A673 (cell line): Measurements from ENCODE around the gene ZNF844. TPM values are rescaled to one million over a fixed set of nuclear protein-coding genes. Genes with fewer than 3 reads are reported as not detected.

ENCODE experiments used
- BruUV-seq: library from RNA; stranded (reverse); fragments of 400-500 nt; replicated peaks from 2 replicates; lab custom pipeline; 2021; lab: Mats Ljungman, UMichigan
- CTCF ChIA-PET: fragments of 300-600 bp; sonication (Branson Sonifier 250); formaldehyde crosslinking; loops from one replicate; lab custom pipeline; 2022; ENCODE audit warnings: antibody characterized with exemption; lab: Charles Lee
- POLR2A ChIA-PET: fragments of 300-600 bp; sonication (Branson Sonifier 250); formaldehyde crosslinking; loops from one replicate; lab custom pipeline; 2022; ENCODE audit warnings: antibody characterized with exemption; ENCODE audit not compliant: low non-redundant PET; lab: Charles Lee
- DNase-seq: peaks from one replicate; pipeline ENCODE4 v3.0.0-alpha.2; 2015; ENCODE audit warnings: low spot score
- H3K27ac ChIP-seq: fragments of 200-600 bp; sonication (generic); 2 replicates; pipeline ENCODE4 v1.5.1; 2016; ENCODE audit warnings: mixed run types, low read depth, mild to moderate bottlenecking, mixed read lengths, antibody characterized with exemption, low read length; ENCODE audit not compliant: poor library complexity, severe bottlenecking
- H3K27me3 ChIP-seq: fragments of 200-600 bp; sonication (generic); replicated peaks from 2 replicates; pipeline ENCODE4 v1.6.1; 2017; ENCODE audit warnings: mixed run types, low read depth, mild to moderate bottlenecking, mixed read lengths, antibody characterized with exemption, low read length; ENCODE audit not compliant: insufficient read depth, poor library complexity
- H3K36me3 ChIP-seq: fragments of 200-600 bp; sonication (generic); 2 replicates; pipeline ENCODE4 v1.6.1; 2016; ENCODE audit warnings: mixed run types, mild to moderate bottlenecking, mixed read lengths, antibody characterized with exemption, low read length; ENCODE audit not compliant: insufficient read depth, poor library complexity, severe bottlenecking
- H3K4me1 ChIP-seq: fragments of 200-600 bp; sonication (generic); 2 replicates; pipeline ENCODE4 v1.6.1; 2017; ENCODE audit warnings: mixed run types, mild to moderate bottlenecking, mixed read lengths, antibody characterized with exemption, low read length; ENCODE audit not compliant: insufficient read depth, poor library complexity, severe bottlenecking
- H3K4me3 ChIP-seq: fragments of 200-600 bp; sonication (generic); 2 replicates; pipeline ENCODE4 v1.5.1; 2016; ENCODE audit warnings: low read depth, mixed run types, mild to moderate bottlenecking, mixed read lengths, low read length; ENCODE audit not compliant: poor library complexity, severe bottlenecking
- H3K9me3 ChIP-seq: fragments of 200-600 bp; sonication (generic); 2 replicates; pipeline ENCODE4 v1.6.1; 2016; ENCODE audit warnings: mixed run types, low read depth, mild to moderate bottlenecking, mixed read lengths, antibody characterized with exemption, low read length; ENCODE audit not compliant: poor library complexity, severe bottlenecking
- EZH2 ChIP-seq: fragments of 200-600 bp; sonication (generic); IDR thresholded peaks from 2 replicates; pipeline ENCODE4 v1.6.1; 2017; ENCODE audit warnings: borderline replicate concordance, low read depth, mild to moderate bottlenecking, mixed read lengths, antibody characterized with exemption, low read length; ENCODE audit not compliant: poor library complexity, severe bottlenecking
- intact Hi-C: fragments of 100-400 bp; cut with micrococcal nuclease; formaldehyde crosslinking; loops from one replicate; pipeline ENCODE4 v1.10.0; 2022; ENCODE audit not compliant: unreplicated experiment
- total RNA-seq: library from RNA; stranded (reverse); gene quantifications from 2 replicates; pipeline ENCODE4 v1.2.3, GENCODE V29; 2021
- TF ChIP-seq, protein P1 (sequence below): fragments of 300-800, 200-600 bp; sonication (generic); conservative IDR thresholded peaks from 2 replicates; pipeline ENCODE4 v1.5.1; 2017; ENCODE audit warnings: low read depth, mild to moderate bottlenecking, antibody characterized with exemption, low read length, moderate library complexity, mixed read lengths

The ZNF844 gene
- total RNA-seq, 1 experiment from 2014 or later: 1.5 TPM

DNA sequence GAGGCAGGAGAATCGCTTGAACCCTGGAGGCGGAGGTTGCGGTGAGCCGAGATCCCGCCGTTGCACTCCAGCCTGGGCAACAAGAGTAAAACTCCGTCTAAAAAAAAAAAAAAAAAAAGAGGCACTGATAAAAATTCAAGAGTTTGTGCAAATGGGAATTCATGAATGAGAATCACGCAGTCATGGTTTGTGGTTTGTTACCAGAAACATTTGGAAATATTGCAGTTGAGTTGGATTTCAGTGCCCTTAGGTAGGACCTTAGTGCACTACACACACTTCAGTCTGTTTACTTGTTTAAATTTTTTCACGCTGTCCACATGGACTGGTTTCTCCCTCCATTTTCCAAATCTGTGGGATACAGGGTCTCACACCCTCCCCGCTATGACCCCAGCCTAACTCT, 28.4 kb downstream of the ZNF844 start:
- BruUV-seq: no TSS peak
- Histone ChIP-seq H3K27me3 (no peaks in the 10 kb centered on the region), H3K4me1 (peaks cover 9% of the 10 kb centered on the region), H3K36me3 (peaks cover 36% of the 10 kb centered on the region), H3K9me3 (peaks cover 8% of the 10 kb centered on the region), H3K4me3 (peak overlapping the region; percentile 89), H3K27ac (peak overlapping the region; percentile 93)
- CTCF ChIA-PET: no interaction called here
- POLR2A ChIA-PET: no interaction called here
- intact Hi-C loops: no loop called here
- DNase-seq: no peak
- no peak for TF ChIP-seq EZH2
- TF ChIP-seq, protein P1, sequence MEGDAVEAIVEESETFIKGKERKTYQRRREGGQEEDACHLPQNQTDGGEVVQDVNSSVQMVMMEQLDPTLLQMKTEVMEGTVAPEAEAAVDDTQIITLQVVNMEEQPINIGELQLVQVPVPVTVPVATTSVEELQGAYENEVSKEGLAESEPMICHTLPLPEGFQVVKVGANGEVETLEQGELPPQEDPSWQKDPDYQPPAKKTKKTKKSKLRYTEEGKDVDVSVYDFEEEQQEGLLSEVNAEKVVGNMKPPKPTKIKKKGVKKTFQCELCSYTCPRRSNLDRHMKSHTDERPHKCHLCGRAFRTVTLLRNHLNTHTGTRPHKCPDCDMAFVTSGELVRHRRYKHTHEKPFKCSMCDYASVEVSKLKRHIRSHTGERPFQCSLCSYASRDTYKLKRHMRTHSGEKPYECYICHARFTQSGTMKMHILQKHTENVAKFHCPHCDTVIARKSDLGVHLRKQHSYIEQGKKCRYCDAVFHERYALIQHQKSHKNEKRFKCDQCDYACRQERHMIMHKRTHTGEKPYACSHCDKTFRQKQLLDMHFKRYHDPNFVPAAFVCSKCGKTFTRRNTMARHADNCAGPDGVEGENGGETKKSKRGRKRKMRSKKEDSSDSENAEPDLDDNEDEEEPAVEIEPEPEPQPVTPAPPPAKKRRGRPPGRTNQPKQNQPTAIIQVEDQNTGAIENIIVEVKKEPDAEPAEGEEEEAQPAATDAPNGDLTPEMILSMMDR: no peak

DNA sequence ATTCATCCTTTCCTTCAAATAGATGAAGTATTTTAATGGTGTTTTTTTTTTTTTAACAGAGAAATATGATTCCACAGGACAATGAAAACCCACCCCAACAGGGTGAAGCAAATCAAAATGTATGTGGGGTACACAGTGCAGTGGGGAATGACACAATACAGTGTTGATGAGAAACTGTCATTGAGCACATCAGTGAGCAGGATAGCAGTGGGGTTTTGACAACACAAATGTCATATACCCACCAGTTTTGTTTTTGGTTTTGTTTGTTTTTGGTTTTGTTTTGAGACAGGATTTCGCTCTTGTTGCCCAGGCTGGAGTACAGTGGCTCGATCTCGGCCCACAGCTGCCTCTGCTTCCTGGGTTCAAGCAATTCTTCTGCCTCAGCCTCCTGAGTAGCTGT, 29.2 kb downstream of the ZNF844 start:
- peaks cover 15% of the 10 kb centered on the region for H3K9me3 ChIP-seq
- CTCF ChIA-PET: no interaction called here
- peaks cover 43% of the 10 kb centered on the region for H3K36me3 ChIP-seq
- no peaks in the 10 kb centered on the region for H3K27me3 ChIP-seq
- no TSS peak for BruUV-seq
- TF ChIP-seq, protein P1: no peak
- no peak for TF ChIP-seq EZH2
- POLR2A ChIA-PET: no interaction called here
- intact Hi-C loops: no loop called here
- H3K27ac ChIP-seq: no peak overlapping the region
- DNase-seq: no peak
- peaks cover 9% of the 10 kb centered on the region for H3K4me1 ChIP-seq
- peak overlapping the region; percentile 89 for H3K4me3 ChIP-seq

DNA sequence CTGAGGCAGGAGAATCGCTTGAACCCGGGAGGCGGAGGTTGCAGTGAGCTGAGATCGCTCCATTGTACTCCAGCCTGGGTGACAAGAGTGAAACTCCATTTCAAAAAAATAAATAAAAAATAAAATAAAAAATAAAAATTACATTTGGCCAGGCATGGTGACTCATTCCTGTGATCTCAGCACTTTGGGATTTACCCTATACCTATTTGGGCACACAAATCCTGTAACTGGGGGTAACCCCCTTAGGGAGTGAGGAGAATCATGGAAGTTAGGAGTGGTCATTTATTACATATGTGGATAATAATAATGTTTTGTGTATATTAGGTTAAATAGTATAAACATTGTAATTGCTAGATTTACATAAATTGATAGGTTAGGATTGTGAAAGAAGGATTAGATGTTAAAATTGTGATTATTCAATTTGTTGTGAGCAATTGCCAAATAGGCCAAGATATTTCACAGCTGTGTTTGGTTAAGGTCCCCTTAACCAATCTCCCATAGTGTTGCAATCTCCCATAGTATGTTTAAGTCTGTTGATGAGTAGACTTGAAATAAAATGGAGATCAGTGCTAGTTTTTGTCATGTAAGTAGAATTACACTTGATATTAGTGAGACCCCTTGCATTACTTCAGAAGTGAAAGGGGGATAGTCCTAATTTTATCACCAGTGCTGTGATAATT, 30.7 kb downstream of the ZNF844 start:
- BruUV-seq: no TSS peak
- CTCF ChIA-PET: no interaction called here

More for the DNA sequence above, 30.7 kb downstream of the ZNF844 start:
- POLR2A ChIA-PET: no interaction called here
- Histone ChIP-seq H3K27me3 (no peaks in the 10 kb centered on the region), H3K4me3 (no peak overlapping the region), H3K27ac (no peak overlapping the region), H3K4me1 (peaks cover 9% of the 10 kb centered on the region), H3K36me3 (peaks cover 46% of the 10 kb centered on the region), H3K9me3 (peaks cover 24% of the 10 kb centered on the region)
- intact Hi-C loops: no loop called here
- DNase-seq: no peak
- TF ChIP-seq, protein P1: no peak
- TF ChIP-seq EZH2: no peak
